Muscle of back (tissue), 11 donors: Measurements from ENCODE around the gene MDC1. TPM values are rescaled to one million over a fixed set of nuclear protein-coding genes. Genes with fewer than 3 reads are reported as not detected.
A peak's percentile ranks its signal among the peaks of the same experiment; 100 is the strongest.

ENCODE experiments used
- DNase-seq, 3 donors: peaks; one replicate each; pipeline versions ENCODE4 v3.0.0 to v3.0.0-alpha.2; 2013
- polyA plus RNA-seq, 10 donors: library from polyadenylated mRNA; unstranded; fragments of 120-200 nt; gene quantifications; one replicate each; pipeline ENCODE4 v1.2.1, GENCODE V29; 2013; ENCODE audit not compliant: insufficient read length in 10 of 10

The MDC1 gene
- polyA plus RNA-seq, 10 donors = 19.7 to 32.5 (median 23.9) TPM

- no peak for DNase-seq
Measured at GRCh38 chr6:30709101-30709868, 7.8 kb downstream of the MDC1 start.

DNA sequence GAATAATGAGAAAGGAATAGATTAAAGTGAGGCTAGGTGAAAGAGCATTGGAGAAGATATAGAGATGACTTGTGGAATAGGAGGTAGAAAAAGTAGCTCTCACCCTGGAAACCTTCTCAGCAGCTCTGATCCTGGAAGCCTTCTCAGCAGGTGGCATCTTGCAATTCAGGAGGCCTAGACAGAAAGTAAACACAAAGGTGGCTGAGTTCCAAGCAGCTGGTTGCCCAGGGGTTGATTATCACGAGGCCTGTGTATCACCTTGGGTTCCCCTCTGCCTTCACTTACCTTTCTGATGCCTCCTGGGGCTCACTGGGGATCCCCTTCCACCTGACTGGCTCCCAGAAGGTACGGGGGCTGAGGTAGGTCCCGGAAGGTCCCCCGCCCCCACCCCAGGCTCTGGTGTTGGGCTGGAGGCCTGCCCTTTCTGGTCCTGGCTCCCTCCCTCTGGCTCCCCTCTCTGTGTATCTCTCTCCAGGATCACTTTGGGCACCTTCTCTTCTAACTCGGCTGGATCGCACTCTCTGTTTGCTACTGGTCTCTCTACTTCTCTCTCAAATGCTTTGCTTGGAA lies 9.7 kb downstream of the MDC1 start:
- DNase-seq = no peak

DNA sequence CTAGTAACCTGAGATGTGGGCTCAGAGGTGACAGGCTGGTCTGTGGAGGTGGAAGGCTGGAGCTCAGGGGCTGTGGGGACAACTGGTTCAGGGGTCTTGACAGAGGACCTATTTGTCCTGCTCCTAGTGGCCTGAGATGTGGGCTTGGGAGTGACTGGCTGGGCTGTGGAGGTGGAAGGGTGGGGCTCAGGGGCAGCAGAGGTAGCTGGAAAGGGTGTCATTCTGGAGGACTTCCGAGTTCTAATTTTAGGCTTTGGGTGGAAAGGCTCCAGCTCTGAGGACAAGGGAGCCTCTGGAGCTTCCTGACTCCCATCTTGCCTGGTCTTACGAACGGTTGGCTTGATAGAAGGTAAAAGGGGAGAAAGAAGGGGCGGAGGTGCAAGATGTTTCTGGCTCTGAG lies 11.5 kb downstream of the MDC1 start:
- no peak for DNase-seq

- no peak for DNase-seq
Measured at GRCh38 chr6:30703821-30704220, 13.3 kb downstream of the MDC1 start.

DNA sequence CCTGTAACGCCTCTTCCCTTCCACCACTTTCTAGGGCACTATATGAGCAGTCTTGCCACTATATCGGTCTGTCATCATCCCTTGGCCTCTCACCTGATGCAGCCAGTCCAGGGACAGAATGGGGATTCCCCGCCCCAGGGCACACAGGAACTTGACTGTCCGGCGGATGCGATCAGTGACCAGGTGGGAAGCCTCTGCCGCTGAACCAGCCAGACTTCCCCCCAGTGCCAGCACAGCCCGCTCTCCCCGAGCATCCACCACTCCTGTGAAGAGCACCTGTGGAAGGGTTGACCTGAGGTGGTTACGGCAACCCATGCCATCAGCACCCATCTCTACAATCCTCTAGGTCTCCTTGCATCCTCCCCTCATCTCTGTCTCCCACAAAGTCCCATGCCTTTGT lies 14.1 kb downstream of the MDC1 start:
- DNase-seq = no peak

DNA sequence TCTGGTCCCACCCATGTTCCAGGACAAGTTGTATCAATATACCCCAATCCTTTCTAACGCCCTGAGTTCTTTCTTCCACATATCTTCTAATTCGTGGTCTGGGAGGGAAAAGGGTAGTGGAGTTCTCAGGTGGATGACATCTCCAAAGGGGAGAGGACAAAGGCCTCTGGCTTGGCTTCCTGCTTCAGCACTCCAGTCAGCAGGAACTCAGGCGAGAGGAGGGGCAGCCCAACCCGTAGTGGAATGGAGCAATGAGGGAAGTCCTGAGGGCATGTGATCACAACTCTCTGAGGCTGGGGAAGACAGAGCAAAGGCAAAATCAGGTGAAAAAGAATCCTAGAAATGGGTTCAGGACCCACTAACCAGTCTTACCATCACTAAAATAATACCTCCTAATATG lies 16.7 kb downstream of the MDC1 start:
- no peak for DNase-seq

- DNase-seq = no peak
Measured at GRCh38 chr6:30696432-30696831, 20.6 kb downstream of the MDC1 start.

- peak in 1 of 3 donors; percentile 44 for DNase-seq
Measured at GRCh38 chr6:30691208-30691847, 25.8 kb downstream of the MDC1 start.

DNA sequence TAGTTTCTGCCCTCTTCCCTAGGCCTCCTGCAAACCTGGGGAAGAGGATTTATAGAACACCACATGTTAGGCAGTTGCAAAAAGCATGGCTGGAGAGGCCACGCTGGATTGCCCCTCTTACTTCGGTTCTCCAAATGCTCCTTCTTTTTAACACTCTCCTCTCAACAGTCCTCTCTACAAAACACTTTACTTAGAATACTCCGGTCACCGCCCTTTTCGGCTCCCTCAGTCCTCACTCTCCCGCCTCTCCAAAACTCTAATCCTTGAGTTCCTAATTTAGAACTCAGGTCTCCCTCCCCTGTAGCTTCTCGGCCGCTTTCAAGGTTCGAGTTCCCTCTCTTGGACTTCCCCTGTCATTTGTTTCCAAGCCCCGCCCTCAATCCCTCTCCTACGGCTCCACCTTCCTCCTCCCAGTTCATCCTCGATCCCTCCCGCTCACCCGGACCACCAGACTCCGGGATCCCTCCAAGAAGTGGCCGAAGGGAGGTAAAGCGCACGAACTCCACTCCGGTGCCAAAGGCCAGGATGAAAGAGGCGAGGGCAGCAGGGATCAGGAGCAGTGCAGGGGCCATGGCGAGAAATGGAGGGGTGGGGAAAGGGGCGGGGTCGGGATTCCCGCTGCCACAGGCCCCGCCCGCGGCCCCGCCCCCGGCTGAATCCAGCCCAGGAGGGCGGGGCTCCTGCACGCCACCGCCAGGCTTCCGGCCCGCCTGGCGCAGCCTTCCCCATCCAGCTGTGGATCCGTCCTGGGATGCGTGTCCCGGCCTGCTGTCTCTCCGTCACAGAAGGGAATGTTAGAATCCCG lies 26.5 kb downstream of the MDC1 start, which contains the start of gene NRM:
Gene NRM, minus strand, starts transcription at position 582 of the 805 bp plus-strand sequence. Its CDS starts 10 bp downstream, at position 572.
- peak; percentile 89 to 97 (median 94) for DNase-seq

- DNase-seq = no peak
Measured at GRCh38 chr6:30689985-30690384, 27.1 kb downstream of the MDC1 start.

DNA sequence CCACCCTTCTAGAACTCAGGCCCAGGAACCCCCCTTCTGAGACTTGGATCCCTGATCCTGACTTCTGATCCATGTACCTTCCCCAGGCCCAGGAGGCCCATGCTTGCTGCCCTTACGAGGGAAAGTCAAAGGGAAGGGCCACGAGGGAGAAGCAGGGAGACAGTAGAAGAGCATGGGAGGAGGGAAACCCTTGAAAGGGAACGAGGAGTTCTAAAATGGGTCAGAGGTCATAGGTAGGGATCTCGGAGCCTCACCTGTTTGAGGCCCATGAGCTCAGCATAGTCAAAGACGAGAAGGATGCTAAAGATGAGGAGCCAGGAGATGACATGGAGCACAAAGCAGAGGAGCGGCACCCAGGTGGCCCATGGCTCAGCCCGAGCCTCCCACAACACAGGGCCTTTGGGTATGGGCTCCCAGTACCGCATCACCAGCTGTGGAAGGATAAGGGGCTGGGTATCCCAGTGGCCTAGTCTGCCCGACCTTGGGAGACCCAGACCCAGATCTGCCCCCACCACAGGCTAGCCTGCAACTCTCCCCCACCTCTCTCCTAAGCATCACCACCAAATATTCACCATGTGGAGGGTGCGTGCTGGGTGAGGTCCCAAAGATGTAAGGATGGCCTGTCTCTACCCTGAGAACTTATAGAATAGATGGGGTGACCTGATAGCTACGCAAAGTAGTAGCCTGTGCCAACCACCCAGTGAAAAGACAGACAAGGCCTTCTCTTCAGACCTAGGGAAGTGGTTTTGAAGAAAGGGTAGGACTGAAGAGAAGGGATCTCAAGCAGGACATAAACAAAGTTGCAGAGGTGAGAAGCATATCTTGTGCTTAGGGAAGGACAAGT lies 27.8 kb downstream of the MDC1 start:
- no peak for DNase-seq

- DNase-seq = no peak
Measured at GRCh38 chr6:30688569-30688968, 28.5 kb downstream of the MDC1 start.

- DNase-seq = peak in 1 of 3 donors; percentile 30
Measured at GRCh38 chr6:30687659-30688431, 29.2 kb downstream of the MDC1 start.

GRCh38 chr6:30686908-30687658 lies 30.0 kb downstream of the MDC1 start:
- peak; percentile 96 to 99 (median 96) for DNase-seq

DNA sequence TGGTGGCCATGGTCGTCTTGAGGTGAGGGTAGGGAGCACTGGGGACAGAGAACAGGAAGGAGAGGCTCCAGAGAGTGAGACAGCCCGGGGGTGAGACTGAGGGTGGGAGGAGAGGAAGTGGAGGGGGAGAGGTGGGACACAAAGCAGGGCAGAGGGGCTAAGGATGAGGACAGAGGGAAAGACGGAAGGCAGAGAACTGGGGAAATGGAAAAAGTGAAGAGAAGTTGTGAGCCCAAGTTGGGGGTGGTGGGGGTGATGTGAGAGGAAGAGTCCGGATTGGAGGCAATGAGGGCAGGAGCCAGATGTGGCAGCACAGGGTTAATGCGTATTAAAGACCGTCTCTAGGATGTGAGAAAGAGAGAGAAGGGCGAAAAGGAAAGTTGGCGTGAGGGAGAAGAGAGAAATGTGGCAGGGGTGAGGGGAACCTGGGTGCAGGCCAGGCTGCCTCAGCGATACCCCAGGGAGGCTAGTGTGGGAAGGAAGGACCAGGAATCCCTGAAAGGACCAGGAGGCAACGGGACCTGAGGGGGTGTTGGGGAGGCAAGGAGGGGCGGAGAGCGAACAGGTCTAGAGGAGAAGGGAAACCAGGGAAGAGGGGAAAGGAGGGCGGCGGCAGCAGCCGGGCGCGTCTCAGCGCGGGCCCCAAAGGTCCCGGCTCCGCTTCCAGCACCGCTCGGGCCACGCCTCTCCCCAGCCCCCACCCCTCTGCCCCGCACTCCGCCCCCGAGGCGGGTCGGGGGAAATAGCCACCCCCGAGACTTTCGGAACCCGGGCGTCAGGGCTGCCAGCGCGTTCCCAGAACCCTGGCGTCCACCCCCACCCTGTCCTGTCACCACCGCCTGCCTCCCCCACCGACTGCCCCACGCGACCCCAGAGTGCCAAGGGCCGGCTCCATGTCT lies 30.8 kb downstream of the MDC1 start, which contains the start of gene PPP1R18:
Gene PPP1R18, minus strand, starts transcription at position 637 of the 899 bp plus-strand sequence. Its CDS starts 627 bp downstream, at position 10.
- DNase-seq = peak in 2 of 3 donors; percentile 67 to 82

DNA sequence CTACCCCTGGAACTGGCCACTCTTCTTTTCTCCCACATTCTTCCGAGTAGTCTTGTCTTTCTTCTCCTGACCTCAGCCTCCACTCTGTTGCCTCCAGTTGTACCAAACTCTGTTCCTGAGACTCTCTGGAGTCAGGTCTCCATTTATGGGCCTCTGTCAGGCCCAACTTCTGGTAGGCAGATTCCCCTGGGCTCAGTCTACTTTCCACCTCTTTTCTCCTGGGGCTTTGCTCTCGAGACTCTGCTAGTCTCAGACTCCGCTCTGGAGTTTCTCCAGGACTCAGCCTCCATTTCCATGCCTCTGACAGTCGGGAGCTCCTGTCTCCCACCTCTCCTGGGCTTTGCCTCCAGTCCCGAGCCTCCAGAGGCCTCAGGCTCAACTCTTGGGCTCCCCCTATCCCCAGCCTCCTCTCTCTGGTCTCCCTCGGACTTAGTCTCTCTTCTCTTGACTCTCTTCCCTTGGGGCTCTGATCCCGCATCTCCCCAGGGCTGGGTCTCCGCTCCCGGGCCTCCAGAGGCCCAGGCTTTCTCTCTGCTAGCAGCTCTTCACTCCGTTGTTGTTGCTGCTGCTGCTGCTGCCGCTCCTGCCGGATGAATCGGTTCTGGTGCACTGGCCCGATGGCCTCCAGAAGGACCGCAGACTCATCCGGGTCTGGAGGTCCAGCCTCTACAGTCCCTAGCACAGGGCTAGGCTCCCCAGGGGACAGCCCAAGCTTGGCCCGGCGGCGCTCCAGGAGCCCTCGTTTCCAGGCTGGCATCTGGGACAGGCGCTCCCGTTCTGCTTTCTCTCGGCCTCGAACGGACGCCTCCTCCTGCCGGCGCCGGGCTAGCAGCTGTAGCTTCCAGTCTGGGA lies 31.7 kb downstream of the MDC1 start:
- peak in 1 of 3 donors; percentile 36 for DNase-seq
